HG02938 (cell line): ENCODE results near the gene ENDOG.
"Not testable (repeated sequence)": the region's sequence is repeated elsewhere in the genome, so short reads cannot be mapped to it uniquely, and the experiment has no call there.

Source experiments
- ATAC-seq: cut with Tn5 transposase; IDR thresholded peaks from one replicate; pipeline ENCODE4 v1.9.1; 2021; ENCODE audit warnings: mild to moderate bottlenecking, moderate library complexity; ENCODE audit not compliant: unreplicated experiment

Gene ENDOG

GRCh38 chr9:128828267-128828666 is 10.0 kb downstream of the ENDOG start:
- no peak for ATAC-seq

- ATAC-seq: peak; percentile 7
Observed at GRCh38 chr9:128828719-128829452, 10.6 kb downstream of the ENDOG start.

- peak; percentile 84 for ATAC-seq
Observed at GRCh38 chr9:128829477-128830251, 11.4 kb downstream of the ENDOG start, which contains the start of gene SPOUT1. TSS of gene SPOUT1 (minus strand) at chr9:128829794. CDS start at chr9:128829780, 14 bp downstream.

GRCh38 chr9:128833696-128834095 is 15.4 kb downstream of the ENDOG start:
- no peak for ATAC-seq

- no peak for ATAC-seq
Observed at GRCh38 chr9:128835246-128836210, 17.2 kb downstream of the ENDOG start.

- ATAC-seq: no peak
Observed at GRCh38 chr9:128836509-128837145, 18.3 kb downstream of the ENDOG start.

- ATAC-seq: no peak
Observed at GRCh38 chr9:128838338-128838737, 20.0 kb downstream of the ENDOG start.

- no peak for ATAC-seq
Observed at GRCh38 chr9:128840524-128840923, 22.2 kb downstream of the ENDOG start.

- ATAC-seq: no peak
Observed at GRCh38 chr9:128841694-128842492, 23.6 kb downstream of the ENDOG start.

GRCh38 chr9:128843171-128843570 is 24.9 kb downstream of the ENDOG start:
- ATAC-seq: not testable (repeated sequence)

GRCh38 chr9:128845186-128845931 is 27.1 kb downstream of the ENDOG start:
- no peak for ATAC-seq

- no peak for ATAC-seq
Observed at GRCh38 chr9:128846680-128847030, 28.4 kb downstream of the ENDOG start.

- ATAC-seq: no peak
Observed at GRCh38 chr9:128847803-128848202, 29.5 kb downstream of the ENDOG start.

GRCh38 chr9:128851024-128851423 is 32.7 kb downstream of the ENDOG start:
- not testable (repeated sequence) for ATAC-seq

- ATAC-seq: not testable (repeated sequence)
Observed at GRCh38 chr9:128851779-128852600, 33.7 kb downstream of the ENDOG start.

GRCh38 chr9:128852646-128853045 is 34.3 kb downstream of the ENDOG start:
- ATAC-seq: not testable (repeated sequence)

- ATAC-seq: not testable (repeated sequence)
Observed at GRCh38 chr9:128854454-128854853, 36.2 kb downstream of the ENDOG start.

- ATAC-seq: not testable (repeated sequence)
Observed at GRCh38 chr9:128858476-128858875, 40.2 kb downstream of the ENDOG start.
